ENCODE measurements around the gene LZIC. TPM values are rescaled to one million over a fixed set of nuclear protein-coding genes. Genes with fewer than 3 reads are reported as not detected.

LZIC gene
- total RNA-seq: 10 to 100 TPM; 30.9 to 31.4 TPM

- peak within 1 kb of the TSS; percentile 97 for H3K27ac Mint-ChIP-seq
- DNase-seq: peak; percentile 96
- H3K36me3 Mint-ChIP-seq: peaks cover 12% of the 10 kb centered on the region
- peak within 1 kb of the TSS; percentile 99 for H3K4me3 Mint-ChIP-seq
- no peaks in the 10 kb centered on the region for H3K27me3 Mint-ChIP-seq
- peaks cover 19% of the 10 kb centered on the region for H3K4me1 Mint-ChIP-seq
- no peaks in the 10 kb centered on the region for H3K9me3 Mint-ChIP-seq
Measured at GRCh38 chr1:9942939-9943788, at the start of gene LZIC, which contains the start of gene NMNAT1. Gene LZIC, minus strand, starts transcription at chr1:9943391. Its CDS starts 6,772 bp downstream, at chr1:9936619. Gene NMNAT1, plus strand, starts transcription at chr1:9943475. Its CDS starts 28,599 bp downstream, at chr1:9972074.

GRCh38 chr1:9992910-9993309, 49.7 kb upstream of the LZIC start:
- H3K27me3 Mint-ChIP-seq: peaks cover 19% of the 10 kb centered on the region
- no peak overlapping the region for H3K4me3 Mint-ChIP-seq
- H3K9me3 Mint-ChIP-seq: no peaks in the 10 kb centered on the region
- no peak overlapping the region for H3K27ac Mint-ChIP-seq
- DNase-seq: no peak
- no peaks in the 10 kb centered on the region for H3K36me3 Mint-ChIP-seq
- peaks cover under 1% of the 10 kb centered on the region for H3K4me1 Mint-ChIP-seq

GRCh38 chr1:9990944-9991343, 47.8 kb upstream of the LZIC start:
- Mint-ChIP-seq H3K27ac (no peak overlapping the region), H3K4me1 (no peaks in the 10 kb centered on the region), H3K27me3 (peaks cover 5% of the 10 kb centered on the region), H3K4me3 (no peak overlapping the region), H3K36me3 (no peaks in the 10 kb centered on the region), H3K9me3 (no peaks in the 10 kb centered on the region)
- no peak for DNase-seq

GRCh38 chr1:9989773-9990172, 46.6 kb upstream of the LZIC start:
- Mint-ChIP-seq H3K4me1 (no peaks in the 10 kb centered on the region), H3K27ac (no peak overlapping the region), H3K4me3 (no peak overlapping the region), H3K27me3 (peaks cover 2% of the 10 kb centered on the region), H3K9me3 (no peaks in the 10 kb centered on the region), H3K36me3 (no peaks in the 10 kb centered on the region)
- DNase-seq: no peak

- H3K36me3 Mint-ChIP-seq: peaks cover 5% of the 10 kb centered on the region
- no peak for DNase-seq
- H3K27me3 Mint-ChIP-seq: no peaks in the 10 kb centered on the region
- no peak overlapping the region for H3K4me3 Mint-ChIP-seq
- H3K27ac Mint-ChIP-seq: no peak overlapping the region
- H3K4me1 Mint-ChIP-seq: no peaks in the 10 kb centered on the region
- H3K9me3 Mint-ChIP-seq: no peaks in the 10 kb centered on the region
Measured at GRCh38 chr1:9985001-9985400, 41.8 kb upstream of the LZIC start.

GRCh38 chr1:9984253-9984652, 41.1 kb upstream of the LZIC start:
- Mint-ChIP-seq H3K27me3 (no peaks in the 10 kb centered on the region), H3K4me1 (no peaks in the 10 kb centered on the region), H3K9me3 (no peaks in the 10 kb centered on the region), H3K4me3 (no peak overlapping the region), H3K36me3 (peaks cover 5% of the 10 kb centered on the region), H3K27ac (no peak overlapping the region)
- no peak for DNase-seq

GRCh38 chr1:9960706-9961562, 17.7 kb upstream of the LZIC start:
- no peak for DNase-seq
- H3K4me3 Mint-ChIP-seq: no peak overlapping the region
- H3K27me3 Mint-ChIP-seq: no peaks in the 10 kb centered on the region
- H3K9me3 Mint-ChIP-seq: no peaks in the 10 kb centered on the region
- no peaks in the 10 kb centered on the region for H3K4me1 Mint-ChIP-seq
- no peak overlapping the region for H3K27ac Mint-ChIP-seq
- H3K36me3 Mint-ChIP-seq: no peaks in the 10 kb centered on the region

GRCh38 chr1:9960011-9960410, 16.8 kb upstream of the LZIC start:
- Mint-ChIP-seq H3K36me3 (no peaks in the 10 kb centered on the region), H3K4me1 (no peaks in the 10 kb centered on the region), H3K9me3 (no peaks in the 10 kb centered on the region), H3K4me3 (no peak overlapping the region), H3K27ac (no peak overlapping the region), H3K27me3 (no peaks in the 10 kb centered on the region)
- DNase-seq: no peak

GRCh38 chr1:9957726-9958125, 14.5 kb upstream of the LZIC start:
- Mint-ChIP-seq H3K4me3 (no peak overlapping the region), H3K9me3 (no peaks in the 10 kb centered on the region), H3K27me3 (no peaks in the 10 kb centered on the region), H3K36me3 (no peaks in the 10 kb centered on the region), H3K27ac (no peak overlapping the region), H3K4me1 (no peaks in the 10 kb centered on the region)
- DNase-seq: no peak

- Mint-ChIP-seq H3K4me1 (peaks cover 14% of the 10 kb centered on the region), H3K27ac (no peak overlapping the region), H3K36me3 (peaks cover 7% of the 10 kb centered on the region), H3K27me3 (no peaks in the 10 kb centered on the region), H3K9me3 (no peaks in the 10 kb centered on the region), H3K4me3 (no peak overlapping the region)
- DNase-seq: no peak
Measured at GRCh38 chr1:9946315-9946714, 3.1 kb upstream of the LZIC start.

- Mint-ChIP-seq H3K27ac (peak overlapping the region; percentile 97), H3K36me3 (peaks cover 12% of the 10 kb centered on the region), H3K4me3 (peak overlapping the region; percentile 99), H3K9me3 (no peaks in the 10 kb centered on the region), H3K27me3 (no peaks in the 10 kb centered on the region), H3K4me1 (peaks cover 22% of the 10 kb centered on the region)
- peak; percentile 23 for DNase-seq
Measured at GRCh38 chr1:9942399-9942938, 722 bp downstream of the LZIC start.

- Mint-ChIP-seq H3K4me3 (no peak overlapping the region), H3K9me3 (no peaks in the 10 kb centered on the region), H3K36me3 (peaks cover 9% of the 10 kb centered on the region), H3K27me3 (no peaks in the 10 kb centered on the region), H3K4me1 (peaks cover 4% of the 10 kb centered on the region), H3K27ac (no peak overlapping the region)
- no peak for DNase-seq
Measured at GRCh38 chr1:9929431-9930385, 13.5 kb downstream of the LZIC start.

- H3K27ac Mint-ChIP-seq: no peak overlapping the region
- DNase-seq: no peak
- H3K4me3 Mint-ChIP-seq: no peak overlapping the region
- H3K4me1 Mint-ChIP-seq: peaks cover 4% of the 10 kb centered on the region
- peaks cover 4% of the 10 kb centered on the region for H3K36me3 Mint-ChIP-seq
- no peaks in the 10 kb centered on the region for H3K27me3 Mint-ChIP-seq
- H3K9me3 Mint-ChIP-seq: no peaks in the 10 kb centered on the region
Measured at GRCh38 chr1:9927259-9927658, 15.9 kb downstream of the LZIC start.

GRCh38 chr1:9922342-9922741, 20.8 kb downstream of the LZIC start:
- Mint-ChIP-seq H3K27ac (no peak overlapping the region), H3K4me1 (peaks cover 6% of the 10 kb centered on the region), H3K36me3 (no peaks in the 10 kb centered on the region), H3K27me3 (no peaks in the 10 kb centered on the region), H3K4me3 (no peak overlapping the region), H3K9me3 (no peaks in the 10 kb centered on the region)
- DNase-seq: no peak

Measured in activated naive CD8-positive, alpha-beta T cell treated with anti-CD3 and anti-CD28 coated beads for 36 hours (primary cell).